HepG2 (cell line): ENCODE measurements around the gene COPS3. TPM values are rescaled to one million over a fixed set of nuclear protein-coding genes. Genes with fewer than 3 reads are reported as not detected.

ENCODE experiments used
- ELF1 ChIP-seq: sonication (generic); formaldehyde crosslinking; IDR thresholded peaks from 2 replicates; pipeline ENCODE4 v1.4.0; 2020; ENCODE audit warnings: missing genetic modification reagents
- ERF ChIP-seq: IDR thresholded peaks from 2 replicates; pipeline ENCODE4 v1.6.1; 2018; ENCODE audit warnings: missing biosample characterization, missing genetic modification reagents
- FOXO1 ChIP-seq: sonication (generic); formaldehyde crosslinking; IDR thresholded peaks from 2 replicates; pipeline ENCODE4 v1.4.0; 2020; ENCODE audit warnings: missing genetic modification reagents
- FOXP4 ChIP-seq: sonication (generic); formaldehyde crosslinking; IDR thresholded peaks from 2 replicates; pipeline ENCODE4 v1.4.0; 2020; ENCODE audit warnings: missing genetic modification reagents
- KLF9 ChIP-seq: IDR thresholded peaks from 2 replicates; pipeline ENCODE4 v1.6.1; 2016; ENCODE audit warnings: low read depth
- LRRFIP1 ChIP-seq: sonication (generic); formaldehyde crosslinking; conservative IDR thresholded peaks from 2 replicates; pipeline ENCODE4 v1.4.0; 2020; ENCODE audit warnings: missing genetic modification reagents
- RAD21 ChIP-seq: fragments of 450-650 bp; formaldehyde crosslinking; IDR thresholded peaks from 2 replicates; pipeline ENCODE4 v1.5.0; 2020; ENCODE audit warnings: mild to moderate bottlenecking
- ZBTB1 ChIP-seq: sonication (generic); formaldehyde crosslinking; IDR thresholded peaks from 2 replicates; pipeline ENCODE4 v1.4.0; 2020; ENCODE audit warnings: missing genetic modification reagents, borderline replicate concordance
- ZNF224 ChIP-seq: sonication (generic); formaldehyde crosslinking; IDR thresholded peaks from 2 replicates; pipeline ENCODE4 v1.5.0; 2020; ENCODE audit warnings: mild to moderate bottlenecking, missing genetic modification reagents
- ZNF350 ChIP-seq: sonication (generic); formaldehyde crosslinking; IDR thresholded peaks from 2 replicates; pipeline ENCODE4 v1.4.0; 2020; ENCODE audit warnings: mild to moderate bottlenecking, low read depth, missing genetic modification reagents, borderline replicate concordance
- ZNF577 ChIP-seq: sonication (generic); formaldehyde crosslinking; IDR thresholded peaks from 2 replicates; pipeline ENCODE4 v1.4.0; 2020; ENCODE audit warnings: mild to moderate bottlenecking, low read depth, missing genetic modification reagents, borderline replicate concordance
- ZNF749 ChIP-seq: sonication (generic); formaldehyde crosslinking; IDR thresholded peaks from 2 replicates; pipeline ENCODE4 v1.8.0; 2022; ENCODE audit warnings: mild to moderate bottlenecking, missing genetic modification reagents, moderate library complexity, borderline replicate concordance
- ZNF776 ChIP-seq: sonication (generic); formaldehyde crosslinking; IDR thresholded peaks from 2 replicates; pipeline ENCODE4 v1.4.0; 2020; ENCODE audit warnings: mild to moderate bottlenecking, missing genetic modification reagents
- ZNF780A ChIP-seq: sonication (generic); formaldehyde crosslinking; IDR thresholded peaks from 2 replicates; pipeline ENCODE4 v1.8.0; 2022; ENCODE audit warnings: mild to moderate bottlenecking, missing genetic modification reagents, moderate library complexity
- ZNF878 ChIP-seq: sonication (generic); formaldehyde crosslinking; IDR thresholded peaks from 2 replicates; pipeline ENCODE4 v1.8.1; 2023; ENCODE audit warnings: mild to moderate bottlenecking, missing genetic modification reagents, moderate library complexity
- polyA plus RNA-seq, 8 experiments: library from polyadenylated mRNA; depleted of rRNA in 3 of 8; stranded (reverse) in 7 of 8; unstranded in 1 of 8; fragments of >200 nt; fragmentation: Illumina TruSeq in 4 of 8; extraction: Trizol in 4 of 8; gene quantifications; 2 replicates each; pipeline versions ENCODE4 v1.2.1 to v1.2.3, GENCODE V29; 2011 to 2016; ENCODE audit warnings: low read depth in 4 of 8, missing spikeins in 1 of 8, mixed read lengths in 1 of 8; ENCODE audit not compliant: insufficient read depth in 1 of 8
- total RNA-seq, 5 experiments: library from RNA; depleted of rRNA; stranded (reverse); fragments of >200 nt; fragmentation: Illumina TruSeq; extraction: Trizol; gene quantifications; 2 replicates each; pipeline ENCODE4 v1.2.3, GENCODE V29; 2016; ENCODE audit warnings: low read depth in 1 of 5
- TF ChIP-seq, protein P1 (sequence below), 2 experiments: IDR thresholded peaks; 2 replicates each; pipeline ENCODE4 v1.6.1; 2011 to 2012; ENCODE audit warnings: low read length in 2 of 2, borderline replicate concordance in 1 of 2, low read depth in 1 of 2, mild to moderate bottlenecking in 1 of 2, moderate library complexity in 1 of 2
- TF ChIP-seq, protein P2 (sequence below): sonication (generic); formaldehyde crosslinking; IDR thresholded peaks from 2 replicates; pipeline ENCODE4 v1.4.0; 2020; ENCODE audit warnings: mild to moderate bottlenecking, missing genetic modification reagents

COPS3 gene
- total and polyA plus RNA-seq, 2 of the 13 experiments (the other 11 are each of a cell fraction or from before 2014, with no cell fraction given), result 46.3 to 103 TPM

GRCh38 chr17:17280613-17281549 lies at the start of gene COPS3 (continued):
- TF ChIP-seq ZNF350 (no peak; the same call in 1 of the 2 replicates), ZBTB1 (CRISPR knock-in tag) (0 out of 2 replicates have a peak, but pooled peaks have one; percentile 40), LRRFIP1 (CRISPR knock-in tag) (no peak), ERF (peak; percentile 77), ZNF749 (CRISPR knock-in tag) (0 out of 2 replicates have a peak, but pooled peaks have one; percentile 69), ELF1 (peak; percentile 77), ZNF776 (CRISPR knock-in tag) (peak; percentile 86; the same call in 1 of the 2 replicates), ZNF878 (no peak), ZNF224 (CRISPR knock-in tag) (peak; percentile 81; the same call in 1 of the 2 replicates), ZNF780A (CRISPR knock-in tag) (0 out of 2 replicates have a peak, but pooled peaks have one; percentile 42), KLF9 (CRISPR knock-in tag) (0 out of 2 replicates have a peak, but pooled peaks have one; percentile 33), FOXP4 (CRISPR knock-in tag) (peak; percentile 16; the same call in 1 of the 2 replicates), FOXO1 (CRISPR knock-in tag) (peak; percentile 43; the same call in 1 of the 2 replicates), ZNF577 (CRISPR knock-in tag) (no peak), RAD21 (CRISPR knock-in tag) (peak; percentile 50)
- TF ChIP-seq, protein P1, sequence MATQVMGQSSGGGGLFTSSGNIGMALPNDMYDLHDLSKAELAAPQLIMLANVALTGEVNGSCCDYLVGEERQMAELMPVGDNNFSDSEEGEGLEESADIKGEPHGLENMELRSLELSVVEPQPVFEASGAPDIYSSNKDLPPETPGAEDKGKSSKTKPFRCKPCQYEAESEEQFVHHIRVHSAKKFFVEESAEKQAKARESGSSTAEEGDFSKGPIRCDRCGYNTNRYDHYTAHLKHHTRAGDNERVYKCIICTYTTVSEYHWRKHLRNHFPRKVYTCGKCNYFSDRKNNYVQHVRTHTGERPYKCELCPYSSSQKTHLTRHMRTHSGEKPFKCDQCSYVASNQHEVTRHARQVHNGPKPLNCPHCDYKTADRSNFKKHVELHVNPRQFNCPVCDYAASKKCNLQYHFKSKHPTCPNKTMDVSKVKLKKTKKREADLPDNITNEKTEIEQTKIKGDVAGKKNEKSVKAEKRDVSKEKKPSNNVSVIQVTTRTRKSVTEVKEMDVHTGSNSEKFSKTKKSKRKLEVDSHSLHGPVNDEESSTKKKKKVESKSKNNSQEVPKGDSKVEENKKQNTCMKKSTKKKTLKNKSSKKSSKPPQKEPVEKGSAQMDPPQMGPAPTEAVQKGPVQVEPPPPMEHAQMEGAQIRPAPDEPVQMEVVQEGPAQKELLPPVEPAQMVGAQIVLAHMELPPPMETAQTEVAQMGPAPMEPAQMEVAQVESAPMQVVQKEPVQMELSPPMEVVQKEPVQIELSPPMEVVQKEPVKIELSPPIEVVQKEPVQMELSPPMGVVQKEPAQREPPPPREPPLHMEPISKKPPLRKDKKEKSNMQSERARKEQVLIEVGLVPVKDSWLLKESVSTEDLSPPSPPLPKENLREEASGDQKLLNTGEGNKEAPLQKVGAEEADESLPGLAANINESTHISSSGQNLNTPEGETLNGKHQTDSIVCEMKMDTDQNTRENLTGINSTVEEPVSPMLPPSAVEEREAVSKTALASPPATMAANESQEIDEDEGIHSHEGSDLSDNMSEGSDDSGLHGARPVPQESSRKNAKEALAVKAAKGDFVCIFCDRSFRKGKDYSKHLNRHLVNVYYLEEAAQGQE (IDR thresholded peaks at IDR 0.05; ENCODE audit: borderline replicate concordance in 1 of 2, low read depth in 1 of 2, low read length in 2 of 2), result no peak
- TF ChIP-seq, protein P2, sequence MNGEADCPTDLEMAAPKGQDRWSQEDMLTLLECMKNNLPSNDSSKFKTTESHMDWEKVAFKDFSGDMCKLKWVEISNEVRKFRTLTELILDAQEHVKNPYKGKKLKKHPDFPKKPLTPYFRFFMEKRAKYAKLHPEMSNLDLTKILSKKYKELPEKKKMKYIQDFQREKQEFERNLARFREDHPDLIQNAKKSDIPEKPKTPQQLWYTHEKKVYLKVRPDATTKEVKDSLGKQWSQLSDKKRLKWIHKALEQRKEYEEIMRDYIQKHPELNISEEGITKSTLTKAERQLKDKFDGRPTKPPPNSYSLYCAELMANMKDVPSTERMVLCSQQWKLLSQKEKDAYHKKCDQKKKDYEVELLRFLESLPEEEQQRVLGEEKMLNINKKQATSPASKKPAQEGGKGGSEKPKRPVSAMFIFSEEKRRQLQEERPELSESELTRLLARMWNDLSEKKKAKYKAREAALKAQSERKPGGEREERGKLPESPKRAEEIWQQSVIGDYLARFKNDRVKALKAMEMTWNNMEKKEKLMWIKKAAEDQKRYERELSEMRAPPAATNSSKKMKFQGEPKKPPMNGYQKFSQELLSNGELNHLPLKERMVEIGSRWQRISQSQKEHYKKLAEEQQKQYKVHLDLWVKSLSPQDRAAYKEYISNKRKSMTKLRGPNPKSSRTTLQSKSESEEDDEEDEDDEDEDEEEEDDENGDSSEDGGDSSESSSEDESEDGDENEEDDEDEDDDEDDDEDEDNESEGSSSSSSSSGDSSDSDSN, result peak; percentile 59; the same call in 1 of the 2 replicates
